Measurements from ENCODE around the gene DBP.

- TF ChIP-seq CTCF (IDR thresholded peaks at IDR 0.05) = no peak
- TF ChIP-seq ZFX (IDR thresholded peaks at IDR 0.05; ENCODE audit: borderline replicate concordance) = no peak
Measured at GRCh38 chr19:48596679-48597465, 40.3 kb downstream of the DBP start.
